Activated T-cell treated with anti-CD3 and anti-CD28 coated beads, Interleukin-2, amount 50 U/mL, for 4 hours (primary cell): ENCODE measurements around the gene KNSTRN. TPM values are rescaled to one million over a fixed set of nuclear protein-coding genes. Genes with fewer than 3 reads are reported as not detected.

ENCODE experiments used
- ATAC-seq, 2 donors: fragments of 200-7000 bp; cut with Tn5 transposase; one replicate each; pipeline ENCODE4 v1.10.0; 2021
- DNase-seq: peaks from one replicate; pipeline ENCODE4 v3.0.0-alpha.2; 2020
- H3K27me3 Mint-ChIP-seq: one replicate; pipeline ENCODE4 v1.8.0; 2021; ENCODE audit warnings: low read depth, mixed read lengths
- H3K36me3 Mint-ChIP-seq: one replicate; pipeline ENCODE4 v1.8.0; 2022; ENCODE audit warnings: mixed read lengths; ENCODE audit not compliant: insufficient read depth
- H3K4me1 Mint-ChIP-seq: one replicate; pipeline ENCODE4 v1.8.0; 2021; ENCODE audit warnings: low read depth, mixed read lengths
- H3K4me3 Mint-ChIP-seq: one replicate; pipeline ENCODE4 v1.8.0; 2021; ENCODE audit warnings: mild to moderate bottlenecking, moderate library complexity, mixed read lengths
- H3K9me3 Mint-ChIP-seq: one replicate; pipeline ENCODE4 v1.8.0; 2021; ENCODE audit warnings: mixed read lengths
- total RNA-seq, 3 donors: library from RNA; stranded (reverse); gene quantifications; one replicate each; pipeline ENCODE4 v1.2.1, GENCODE V29; 2021

The KNSTRN gene
- total RNA-seq, 3 donors from 2014 or later = 22.6 to 37.0 (median 29.1) TPM

DNA sequence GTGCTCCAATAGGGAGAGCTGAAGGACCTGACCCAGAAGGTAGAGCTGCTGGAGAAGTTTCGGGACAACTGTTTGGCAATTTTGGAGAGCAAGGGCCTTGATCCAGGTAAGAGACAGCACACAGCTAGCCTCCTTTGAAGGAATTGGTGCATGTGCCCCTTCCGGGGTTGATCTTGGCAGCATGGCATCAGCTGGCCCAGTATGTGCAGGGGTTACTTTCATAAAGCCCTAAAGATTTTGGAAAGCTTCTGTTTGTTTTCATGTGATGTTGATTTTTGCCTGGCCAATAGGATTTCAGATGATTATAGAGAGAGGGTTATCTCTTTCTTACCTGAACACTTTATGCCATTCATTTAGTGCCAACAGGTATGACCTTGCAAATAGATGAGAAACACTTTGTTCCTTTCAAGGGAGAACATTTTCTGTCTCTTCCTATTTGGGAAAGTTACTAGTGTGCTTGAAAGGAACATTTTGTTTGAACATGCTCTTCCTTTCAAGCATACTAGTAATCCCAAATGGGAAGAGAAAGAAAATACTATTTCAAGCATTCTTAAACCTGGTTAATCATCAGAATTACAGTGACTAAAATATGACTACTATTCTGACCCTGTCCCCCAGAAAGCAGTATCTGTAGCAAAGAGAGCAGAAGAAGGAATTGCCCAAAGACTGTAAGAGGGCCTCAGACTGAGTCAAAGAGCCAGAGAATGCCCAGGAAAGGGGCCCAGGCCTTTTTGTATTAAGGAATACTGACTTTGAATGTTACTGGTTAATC is 7.5 kb downstream of the KNSTRN start:
- H3K27me3 Mint-ChIP-seq = no peaks in the 10 kb centered on the region
- H3K4me1 Mint-ChIP-seq = no peaks in the 10 kb centered on the region
- no peak overlapping the region for H3K4me3 Mint-ChIP-seq
- DNase-seq = no peak
- no peak for ATAC-seq
- no peaks in the 10 kb centered on the region for H3K9me3 Mint-ChIP-seq
- H3K36me3 Mint-ChIP-seq = peaks cover 34% of the 10 kb centered on the region

DNA sequence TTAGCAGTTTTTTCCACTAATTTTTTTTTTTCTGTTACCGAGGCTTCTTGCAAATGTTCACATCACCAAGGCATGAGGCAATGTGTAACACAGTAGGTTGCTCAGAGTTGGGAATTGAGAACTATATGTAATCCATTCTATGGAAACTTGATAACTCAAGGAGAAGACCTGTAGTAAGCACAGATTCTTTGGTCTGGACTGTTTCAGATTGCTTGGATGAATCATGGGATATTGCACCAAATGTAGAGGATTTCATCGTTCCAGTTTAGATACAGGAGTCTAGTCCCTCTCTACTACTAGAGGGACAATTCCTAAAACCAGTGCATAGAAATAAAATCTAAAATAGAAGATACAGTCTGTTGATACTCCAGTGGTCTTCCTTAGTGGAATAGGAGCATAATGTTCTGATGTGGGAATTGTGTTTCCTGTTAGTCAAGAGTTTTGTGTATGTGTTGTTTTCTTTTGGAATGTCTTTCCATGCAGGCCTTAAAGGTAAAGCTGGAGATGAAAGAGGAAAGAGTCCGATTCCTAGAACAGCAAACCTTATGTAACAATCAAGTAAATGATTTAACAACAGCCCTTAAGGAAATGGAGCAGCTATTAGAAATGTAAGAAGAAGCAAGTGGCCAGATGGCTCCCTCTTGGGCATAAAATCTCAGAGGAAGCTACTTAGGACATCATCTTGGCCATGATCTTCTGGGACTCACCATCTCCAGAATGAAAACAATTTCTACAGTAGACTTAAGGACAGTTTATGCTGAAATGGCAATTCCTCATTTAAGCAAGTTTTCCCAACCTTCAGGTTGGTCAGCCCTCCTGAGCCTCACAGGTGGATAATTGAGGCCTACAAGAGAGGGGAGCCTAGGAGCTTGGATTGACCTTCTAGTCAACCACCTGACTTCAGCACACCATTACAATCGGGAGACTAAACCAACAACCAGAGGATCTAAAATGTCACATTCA is 10.7 kb downstream of the KNSTRN start:
- Mint-ChIP-seq H3K27me3 (no peaks in the 10 kb centered on the region), H3K9me3 (no peaks in the 10 kb centered on the region), H3K4me3 (no peak overlapping the region), H3K4me1 (peaks cover 6% of the 10 kb centered on the region), H3K36me3 (peaks cover 24% of the 10 kb centered on the region)
- ATAC-seq = no peak
- no peak for DNase-seq

DNA sequence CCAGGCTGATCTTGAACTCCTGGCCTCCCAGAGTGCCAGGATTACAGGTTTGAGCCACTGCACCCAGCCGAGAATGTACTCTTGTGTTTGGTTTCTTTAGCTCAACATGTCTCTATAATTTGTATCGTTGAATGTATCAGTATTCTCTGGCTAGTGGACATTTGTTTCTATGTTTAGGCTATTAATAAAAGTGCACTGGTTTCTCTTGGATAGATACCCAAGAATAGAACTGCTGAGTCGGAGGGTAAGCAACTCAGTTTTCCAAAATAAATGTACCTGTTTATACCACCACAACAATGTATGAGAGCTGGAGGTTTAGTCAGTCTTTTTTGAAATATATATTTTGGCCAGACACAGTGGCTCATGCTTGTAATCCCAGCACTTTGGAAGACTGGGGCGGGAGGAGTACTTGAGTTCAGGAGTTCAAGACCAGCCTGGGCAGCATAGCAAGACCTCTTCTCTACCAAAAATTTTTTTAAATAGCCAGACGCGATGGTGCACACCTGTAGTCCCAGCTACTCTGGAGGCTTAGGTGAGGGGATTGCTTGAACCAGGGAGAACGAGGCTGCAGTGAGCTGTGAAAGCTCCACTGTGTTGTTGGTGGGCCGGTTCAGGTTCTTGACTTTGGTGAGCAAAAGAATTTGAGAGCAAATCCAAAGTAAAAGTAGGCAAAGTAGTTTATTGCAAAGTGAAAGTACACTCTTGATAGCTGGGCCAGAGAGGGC is 15.3 kb downstream of the KNSTRN start:
- Mint-ChIP-seq H3K36me3 (peaks cover 5% of the 10 kb centered on the region), H3K9me3 (no peaks in the 10 kb centered on the region), H3K27me3 (no peaks in the 10 kb centered on the region), H3K4me3 (no peak overlapping the region), H3K4me1 (peaks cover 20% of the 10 kb centered on the region)
- DNase-seq = no peak
- ATAC-seq = no peak

DNA sequence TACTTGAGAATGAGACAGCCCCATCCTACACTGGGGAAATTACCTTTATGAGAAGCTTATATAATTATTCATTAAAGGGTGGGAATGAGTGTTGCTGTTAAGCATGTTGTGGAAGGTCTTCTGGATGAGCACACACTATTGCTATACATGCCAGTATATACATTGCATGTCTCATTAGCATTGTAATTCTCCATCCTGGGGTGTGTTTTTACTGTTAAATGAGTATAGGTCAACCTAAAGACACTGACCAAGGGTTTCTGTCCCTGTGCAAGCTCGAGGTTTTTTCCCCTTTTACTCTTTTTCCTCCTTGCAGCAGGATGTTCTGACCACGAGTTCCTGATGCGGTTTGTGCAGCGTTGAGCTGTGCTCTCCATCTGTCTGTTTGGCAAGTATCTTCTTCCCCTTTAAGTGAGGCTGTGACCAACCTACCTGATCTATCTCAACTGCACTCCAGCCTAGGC is 15.9 kb downstream of the KNSTRN start:
- ATAC-seq (peak; percentile 90 to 92), DNase-seq (no peak)
- Mint-ChIP-seq H3K27me3 (no peaks in the 10 kb centered on the region), H3K36me3 (peaks cover 3% of the 10 kb centered on the region), H3K9me3 (no peaks in the 10 kb centered on the region), H3K4me1 (peaks cover 20% of the 10 kb centered on the region), H3K4me3 (peak overlapping the region; percentile 39)

DNA sequence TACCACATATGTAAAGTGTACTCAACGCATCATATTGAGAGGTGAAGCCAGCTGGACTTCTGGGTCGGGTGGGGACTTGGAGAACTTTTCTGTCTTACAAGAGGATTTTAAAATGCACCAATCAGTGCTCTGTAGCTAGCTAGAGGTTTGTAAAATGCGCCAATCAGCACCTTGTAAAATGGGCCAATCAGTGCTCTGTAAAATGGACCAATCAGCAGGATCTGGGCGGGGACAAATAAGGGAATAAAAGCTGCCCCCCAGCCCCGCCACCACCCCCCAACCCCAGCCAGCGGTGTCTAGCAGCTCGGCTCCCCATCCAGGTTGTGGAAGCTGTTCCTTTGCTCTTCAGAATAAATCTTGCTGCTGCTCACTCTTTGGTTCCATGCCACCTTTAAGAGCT is 16.8 kb downstream of the KNSTRN start:
- DNase-seq = no peak
- Mint-ChIP-seq H3K36me3 (no peaks in the 10 kb centered on the region), H3K4me3 (no peak overlapping the region), H3K27me3 (no peaks in the 10 kb centered on the region), H3K4me1 (peaks cover 25% of the 10 kb centered on the region), H3K9me3 (no peaks in the 10 kb centered on the region)
- no peak for ATAC-seq

DNA sequence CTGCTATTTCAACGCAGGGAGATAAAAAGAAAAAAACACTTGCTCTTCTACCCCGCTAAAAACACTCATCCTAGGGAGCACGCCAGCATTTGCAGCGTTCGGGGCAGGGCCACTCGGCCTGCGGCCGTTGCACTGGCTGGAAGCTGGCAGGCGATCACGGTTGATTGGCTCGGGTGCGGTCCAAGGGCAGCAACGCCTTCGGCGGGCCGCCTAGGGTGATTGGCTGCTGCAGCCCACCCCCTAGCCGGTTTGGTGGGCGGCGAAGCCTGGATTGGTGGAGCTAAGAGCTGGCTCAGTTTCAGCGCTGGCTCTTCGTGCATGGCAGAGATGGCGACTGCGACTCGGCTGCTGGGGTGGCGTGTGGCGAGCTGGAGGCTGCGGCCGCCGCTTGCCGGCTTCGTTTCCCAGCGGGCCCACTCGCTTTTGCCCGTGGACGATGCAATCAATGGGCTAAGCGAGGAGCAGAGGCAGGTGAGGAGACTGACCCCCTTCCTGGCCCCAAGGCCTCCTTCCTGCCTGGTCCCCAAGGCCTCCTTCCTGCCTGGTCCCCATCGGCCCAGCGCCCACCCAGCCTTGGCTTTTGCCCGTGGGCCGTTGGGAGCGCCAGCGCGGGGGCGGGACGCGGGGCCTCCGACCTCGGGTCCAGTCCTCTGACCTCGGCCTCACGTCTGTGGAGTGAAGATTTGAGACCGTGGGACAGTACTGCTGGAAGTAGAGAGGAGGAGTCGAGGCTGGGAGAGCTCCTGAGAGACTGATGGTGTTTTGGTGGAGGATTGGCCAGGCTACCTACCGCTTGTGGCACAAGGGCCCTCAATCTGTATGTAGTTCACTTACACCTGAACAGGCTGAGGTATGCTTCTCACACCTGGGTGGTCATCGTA is 23.2 kb downstream of the KNSTRN start, which contains the start of gene IVD:
Gene IVD, plus strand, starts transcription at position 295 of the 881 bp plus-strand sequence. Its CDS starts 33 bp downstream, at position 328.
- ATAC-seq (peak; percentile 98 to 99), DNase-seq (peak; percentile 80)
- peak within 1 kb of the TSS; percentile 88 for H3K4me3 Mint-ChIP-seq
- H3K4me1 Mint-ChIP-seq = peaks cover 42% of the 10 kb centered on the region
- no peaks in the 10 kb centered on the region for H3K9me3 Mint-ChIP-seq
- peaks cover 10% of the 10 kb centered on the region for H3K36me3 Mint-ChIP-seq
- H3K27me3 Mint-ChIP-seq = no peaks in the 10 kb centered on the region

DNA sequence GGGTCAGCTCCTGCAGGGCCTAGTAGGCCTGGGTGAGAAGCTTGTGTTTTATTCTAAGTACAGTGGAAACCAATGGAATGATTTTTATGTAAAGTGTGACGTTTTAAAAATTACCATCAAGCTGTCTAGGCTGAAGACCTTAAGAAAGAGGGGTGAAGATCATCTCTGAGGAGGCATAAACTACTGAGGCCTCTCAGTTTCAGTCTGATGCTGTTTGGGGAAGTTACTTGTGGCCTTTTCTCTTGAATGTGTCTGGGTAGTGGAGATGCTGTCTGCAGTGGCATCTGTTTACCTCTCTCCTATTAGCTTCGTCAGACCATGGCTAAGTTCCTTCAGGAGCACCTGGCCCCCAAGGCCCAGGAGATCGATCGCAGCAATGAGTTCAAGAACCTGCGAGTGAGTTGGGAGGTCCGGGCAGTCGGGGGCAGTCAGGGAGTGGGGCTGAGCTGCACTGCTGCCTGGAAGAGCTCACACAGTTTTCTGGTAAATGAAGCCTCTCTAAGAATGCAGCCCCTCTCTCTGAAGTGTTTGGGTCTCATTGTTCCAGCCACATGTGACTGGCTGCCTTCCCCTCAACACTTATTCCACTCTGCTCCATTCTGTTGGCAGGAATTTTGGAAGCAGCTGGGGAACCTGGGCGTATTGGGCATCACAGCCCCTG is 24.9 kb downstream of the KNSTRN start:
- Mint-ChIP-seq H3K9me3 (no peaks in the 10 kb centered on the region), H3K4me3 (peak overlapping the region; percentile 40), H3K4me1 (peaks cover 42% of the 10 kb centered on the region), H3K36me3 (peaks cover 25% of the 10 kb centered on the region), H3K27me3 (no peaks in the 10 kb centered on the region)
- ATAC-seq (no peak), DNase-seq (no peak)

DNA sequence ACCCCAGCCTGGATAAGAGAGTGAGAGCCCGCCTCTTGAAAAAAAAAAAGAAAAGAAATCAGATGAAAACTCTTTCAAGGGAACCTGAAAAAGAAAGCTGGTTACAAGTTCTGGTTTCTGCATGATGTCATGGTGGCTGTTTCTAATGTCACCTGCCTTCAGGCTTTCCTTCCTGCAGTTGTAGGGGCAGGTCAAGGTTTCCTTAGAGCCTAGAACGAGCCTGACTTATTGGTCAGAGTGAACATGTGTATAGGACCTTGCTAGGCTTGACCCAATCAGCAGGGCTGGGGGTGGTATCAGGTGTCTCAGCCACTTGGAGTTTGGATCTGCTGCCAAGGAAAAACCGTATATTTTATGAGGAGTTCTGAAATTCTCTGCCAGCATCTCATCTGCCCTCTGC is 26.8 kb downstream of the KNSTRN start:
- Mint-ChIP-seq H3K9me3 (no peaks in the 10 kb centered on the region), H3K27me3 (no peaks in the 10 kb centered on the region), H3K36me3 (peaks cover 29% of the 10 kb centered on the region), H3K4me3 (no peak overlapping the region), H3K4me1 (peaks cover 36% of the 10 kb centered on the region)
- DNase-seq (no peak), ATAC-seq (no peak)

DNA sequence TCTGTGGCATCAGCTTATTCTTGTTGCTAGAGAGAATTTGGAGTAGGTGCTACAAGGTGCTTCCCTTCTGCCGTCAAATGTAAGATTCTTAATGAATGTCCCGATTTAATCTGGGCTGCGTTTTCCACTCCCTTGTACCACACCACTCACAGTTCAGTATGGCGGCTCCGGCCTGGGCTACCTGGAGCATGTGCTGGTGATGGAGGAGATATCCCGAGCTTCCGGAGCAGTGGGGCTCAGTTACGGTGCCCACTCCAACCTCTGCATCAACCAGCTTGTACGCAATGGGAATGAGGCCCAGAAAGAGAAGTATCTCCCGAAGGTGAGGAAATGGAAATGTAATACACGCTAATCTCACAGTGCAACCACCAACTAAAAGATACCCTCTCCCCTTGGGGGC is 28.0 kb downstream of the KNSTRN start:
- Mint-ChIP-seq H3K4me1 (peaks cover 26% of the 10 kb centered on the region), H3K36me3 (peaks cover 38% of the 10 kb centered on the region), H3K9me3 (no peaks in the 10 kb centered on the region), H3K27me3 (no peaks in the 10 kb centered on the region), H3K4me3 (no peak overlapping the region)
- no peak for DNase-seq
- no peak for ATAC-seq

DNA sequence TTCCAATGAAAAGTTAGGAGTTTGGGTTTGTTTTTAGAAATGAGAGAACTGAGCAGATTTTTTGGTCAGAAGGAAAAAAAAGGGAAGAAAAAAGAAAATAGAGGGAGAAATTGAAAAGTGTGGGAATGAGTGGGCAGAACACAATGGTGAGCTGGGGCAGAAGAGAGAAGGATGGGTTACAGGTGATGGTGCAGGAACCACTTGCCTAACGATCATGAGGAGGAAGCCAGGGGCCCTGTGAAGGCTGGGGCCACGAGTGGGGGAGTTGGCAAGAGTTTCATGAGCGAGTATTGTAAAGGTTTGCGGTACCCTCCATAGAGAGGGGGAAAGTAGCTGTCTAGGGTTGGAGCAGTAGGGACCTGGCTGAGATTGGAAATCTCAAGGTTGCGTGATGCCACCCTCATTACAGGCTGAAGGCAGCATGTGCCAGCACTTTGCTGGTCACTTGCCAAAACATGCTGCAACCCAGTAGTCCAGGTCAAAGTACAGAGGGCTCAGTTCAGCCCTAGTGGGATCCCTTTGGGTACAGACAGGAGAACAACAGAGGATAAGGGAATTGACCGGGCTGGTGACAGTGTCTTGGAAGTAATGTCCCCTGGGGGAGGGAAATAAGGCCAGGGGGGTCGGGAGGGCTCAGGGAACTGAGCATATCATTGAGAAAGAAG is 29.7 kb downstream of the KNSTRN start:
- Mint-ChIP-seq H3K9me3 (no peaks in the 10 kb centered on the region), H3K27me3 (no peaks in the 10 kb centered on the region), H3K4me1 (peaks cover 17% of the 10 kb centered on the region), H3K4me3 (no peak overlapping the region), H3K36me3 (peaks cover 39% of the 10 kb centered on the region)
- no peak for DNase-seq
- ATAC-seq = no peak

DNA sequence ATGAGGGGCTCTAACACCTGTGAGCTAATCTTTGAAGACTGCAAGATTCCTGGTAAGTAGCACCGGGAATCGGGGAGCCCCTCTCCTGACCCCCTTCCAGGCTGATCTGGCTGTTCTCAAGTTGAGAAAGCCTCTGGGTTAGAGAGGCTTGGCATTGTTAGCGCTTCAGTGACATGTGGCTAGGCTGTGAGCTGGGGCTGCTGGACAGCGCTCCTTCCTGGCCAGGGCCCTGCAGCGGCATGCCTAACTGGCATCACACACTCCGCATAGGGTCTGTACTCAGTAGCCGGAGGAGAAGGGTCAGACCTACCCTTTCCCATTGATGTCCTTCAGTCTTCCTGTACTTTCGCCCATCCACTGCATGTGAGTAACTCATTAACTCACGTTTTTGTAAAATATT is 30.5 kb downstream of the KNSTRN start:
- Mint-ChIP-seq H3K36me3 (peaks cover 36% of the 10 kb centered on the region), H3K4me3 (no peak overlapping the region), H3K9me3 (no peaks in the 10 kb centered on the region), H3K4me1 (peaks cover 10% of the 10 kb centered on the region), H3K27me3 (no peaks in the 10 kb centered on the region)
- ATAC-seq (no peak), DNase-seq (no peak)

DNA sequence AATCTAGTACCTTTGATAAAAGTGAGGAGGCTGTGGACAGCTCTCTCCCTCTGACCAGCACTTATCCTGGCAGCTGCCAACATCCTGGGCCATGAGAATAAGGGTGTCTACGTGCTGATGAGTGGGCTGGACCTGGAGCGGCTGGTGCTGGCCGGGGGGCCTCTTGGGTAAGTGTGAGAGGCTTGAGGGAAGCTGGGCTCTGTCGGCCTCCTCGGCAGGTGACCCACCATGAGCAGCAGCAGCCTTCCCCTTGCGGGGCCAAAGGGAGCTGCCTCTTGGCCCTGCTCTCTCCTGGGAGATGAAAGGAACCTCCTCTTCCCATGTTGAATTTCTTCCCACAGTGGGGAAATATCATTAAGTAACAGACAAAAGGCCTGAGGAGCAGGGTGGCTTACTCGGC is 32.3 kb downstream of the KNSTRN start:
- Mint-ChIP-seq H3K9me3 (no peaks in the 10 kb centered on the region), H3K36me3 (peaks cover 40% of the 10 kb centered on the region)

More for the DNA sequence above, 32.3 kb downstream of the KNSTRN start:
- ATAC-seq (no peak), DNase-seq (no peak)
- H3K4me3 Mint-ChIP-seq = no peak overlapping the region
- H3K4me1 Mint-ChIP-seq = peaks cover 3% of the 10 kb centered on the region
- H3K27me3 Mint-ChIP-seq = no peaks in the 10 kb centered on the region
